Esophagus squamous epithelium (tissue), 5 donors: Measurements from ENCODE around the gene ZNF655. TPM values are rescaled to one million over a fixed set of nuclear protein-coding genes. Genes with fewer than 3 reads are reported as not detected.
"Not testable (repeated sequence)": the region's sequence is repeated elsewhere in the genome, so short reads cannot be mapped to it uniquely, and the experiment has no call there.

Experiments
- DNase-seq: peaks from one replicate; lab custom pipeline; 2025; lab: John Stamatoyannopoulos, UW
- H3K27ac ChIP-seq, 4 donors: fragments of 200-600 bp; sonication (generic); one replicate each; pipeline ENCODE4 v1.5.1; 2016 to 2019; ENCODE audit warnings: mild to moderate bottlenecking in 1 of 4
- H3K27me3 ChIP-seq, 4 donors: fragments of 200-600 bp; sonication (generic); 1 replicate in 3 of 4; 2 replicates in 1 of 4; pipeline versions ENCODE4 v1.5.1 to v1.6.0; 2017 to 2021; ENCODE audit warnings: antibody characterized with exemption in 1 of 4
- H3K36me3 ChIP-seq, 3 donors: fragments of 200-600 bp; sonication (generic); one replicate each; pipeline ENCODE4 v1.5.1; 2016 to 2019
- H3K4me1 ChIP-seq, 3 donors: fragments of 200-600 bp; sonication (generic); one replicate each; pipeline ENCODE4 v1.5.1; 2017 to 2019
- H3K4me3 ChIP-seq, 4 donors: fragments of 200-600 bp; sonication (generic); 1 replicate in 3 of 4; 2 replicates in 1 of 4; pipeline ENCODE4 v1.5.1; 2016 to 2019; ENCODE audit warnings: mild to moderate bottlenecking in 2 of 4, moderate library complexity in 1 of 4
- H3K9me3 ChIP-seq, 3 donors: fragments of 200-600 bp; sonication (generic); one replicate each; pipeline ENCODE4 v1.5.1; 2016 to 2019
- POLR2A ChIP-seq, 4 donors: fragments of 450-650 bp; IDR thresholded peaks; one replicate each; pipeline ENCODE4 v1.6.1; 2017; ENCODE audit warnings: antibody characterized with exemption in 4 of 4, mild to moderate bottlenecking in 4 of 4, moderate library complexity in 3 of 4
- whole genome bisulfite sequencing, 2 donors: methylation state at CpG; one replicate each; pipeline ENCODE4 v1.1.5; 2018; 5-methylcytosine and 5-hydroxymethylcytosine counted together
- intact Hi-C: fragments of 100-400 bp; cut with DNase I; formaldehyde crosslinking; loops from one replicate; pipeline ENCODE4 v1.15.0; 2022
- total RNA-seq, 4 donors: library from RNA; depleted of rRNA; stranded (reverse); fragments of >200 nt; gene quantifications; one replicate each; pipeline ENCODE4 v1.1.0, GENCODE V29; 2016
- TF ChIP-seq, protein P1 (sequence below), 6 experiments: fragments of 450-650 bp in 4 of 6; fragments of 200-600 bp in 2 of 6; sonication (generic) in 2 of 6; IDR thresholded peaks; one replicate each; pipeline ENCODE4 v1.5.1; 2016 to 2019; ENCODE audit warnings: antibody characterized with exemption in 6 of 6, mild to moderate bottlenecking in 4 of 6, moderate library complexity in 4 of 6
- donor health status: DM: yes; HTN: yes; CAD: no.

Gene ZNF655
- total RNA-seq, 4 donors from 2014 or later = 78.6 to 167 (median 107) TPM

DNA sequence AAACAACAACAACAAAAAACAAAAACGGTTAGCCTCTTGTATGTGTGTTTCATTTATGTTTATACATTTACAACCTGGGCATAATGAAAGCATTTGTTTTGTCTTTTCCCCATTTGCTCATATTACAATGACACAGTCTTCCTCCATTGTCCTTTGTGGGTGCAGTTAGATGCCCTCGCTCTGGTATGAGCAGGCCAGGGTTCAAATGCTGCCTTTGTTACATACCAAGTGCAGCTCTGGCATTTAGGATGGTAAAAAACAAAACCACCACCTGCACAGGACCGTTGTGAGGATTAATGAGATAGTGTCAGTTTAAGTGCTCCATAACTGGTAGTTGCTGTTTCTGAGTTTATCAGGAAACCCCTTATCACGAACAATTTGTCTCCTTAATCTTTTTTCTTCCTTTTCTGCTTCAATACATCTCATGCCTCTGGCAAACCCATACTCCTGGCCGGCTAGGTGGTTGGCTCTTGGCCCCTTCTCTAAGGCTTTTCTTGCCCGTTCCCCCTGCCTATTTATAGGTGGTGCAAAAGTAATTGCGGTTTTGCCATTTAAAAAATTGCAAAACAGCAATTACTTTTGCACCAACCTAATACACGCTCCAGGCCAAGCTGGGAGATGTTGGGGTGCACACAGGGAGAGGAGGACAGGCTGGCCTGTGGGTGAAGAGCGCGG is 21.0 kb downstream of the ZNF655 start:
- DNase-seq = no peak
- no peaks in the 10 kb centered on the region for H3K27me3 ChIP-seq
- TF ChIP-seq, protein P1, sequence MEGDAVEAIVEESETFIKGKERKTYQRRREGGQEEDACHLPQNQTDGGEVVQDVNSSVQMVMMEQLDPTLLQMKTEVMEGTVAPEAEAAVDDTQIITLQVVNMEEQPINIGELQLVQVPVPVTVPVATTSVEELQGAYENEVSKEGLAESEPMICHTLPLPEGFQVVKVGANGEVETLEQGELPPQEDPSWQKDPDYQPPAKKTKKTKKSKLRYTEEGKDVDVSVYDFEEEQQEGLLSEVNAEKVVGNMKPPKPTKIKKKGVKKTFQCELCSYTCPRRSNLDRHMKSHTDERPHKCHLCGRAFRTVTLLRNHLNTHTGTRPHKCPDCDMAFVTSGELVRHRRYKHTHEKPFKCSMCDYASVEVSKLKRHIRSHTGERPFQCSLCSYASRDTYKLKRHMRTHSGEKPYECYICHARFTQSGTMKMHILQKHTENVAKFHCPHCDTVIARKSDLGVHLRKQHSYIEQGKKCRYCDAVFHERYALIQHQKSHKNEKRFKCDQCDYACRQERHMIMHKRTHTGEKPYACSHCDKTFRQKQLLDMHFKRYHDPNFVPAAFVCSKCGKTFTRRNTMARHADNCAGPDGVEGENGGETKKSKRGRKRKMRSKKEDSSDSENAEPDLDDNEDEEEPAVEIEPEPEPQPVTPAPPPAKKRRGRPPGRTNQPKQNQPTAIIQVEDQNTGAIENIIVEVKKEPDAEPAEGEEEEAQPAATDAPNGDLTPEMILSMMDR (IDR thresholded peaks at IDR 0.05) = no peak
- no peak for TF ChIP-seq POLR2A (IDR thresholded peaks at IDR 0.05)
- H3K27ac ChIP-seq = peak overlapping the region in 2 of 4 donors; percentile 64
- H3K4me1 ChIP-seq = peaks cover 0 to 22% (median 7%) of the 10 kb centered on the region in 3 donors
- H3K4me3 ChIP-seq = peak overlapping the region; percentile 46 to 67 (median 60)
- WGBS, 2 donors = 32 to 46% methylated on average over 9 to 10 of the region's 10 CpGs
- intact Hi-C loops = no loop called here
- no peaks in the 10 kb centered on the region for H3K36me3 ChIP-seq
- no peaks in the 10 kb centered on the region for H3K9me3 ChIP-seq

DNA sequence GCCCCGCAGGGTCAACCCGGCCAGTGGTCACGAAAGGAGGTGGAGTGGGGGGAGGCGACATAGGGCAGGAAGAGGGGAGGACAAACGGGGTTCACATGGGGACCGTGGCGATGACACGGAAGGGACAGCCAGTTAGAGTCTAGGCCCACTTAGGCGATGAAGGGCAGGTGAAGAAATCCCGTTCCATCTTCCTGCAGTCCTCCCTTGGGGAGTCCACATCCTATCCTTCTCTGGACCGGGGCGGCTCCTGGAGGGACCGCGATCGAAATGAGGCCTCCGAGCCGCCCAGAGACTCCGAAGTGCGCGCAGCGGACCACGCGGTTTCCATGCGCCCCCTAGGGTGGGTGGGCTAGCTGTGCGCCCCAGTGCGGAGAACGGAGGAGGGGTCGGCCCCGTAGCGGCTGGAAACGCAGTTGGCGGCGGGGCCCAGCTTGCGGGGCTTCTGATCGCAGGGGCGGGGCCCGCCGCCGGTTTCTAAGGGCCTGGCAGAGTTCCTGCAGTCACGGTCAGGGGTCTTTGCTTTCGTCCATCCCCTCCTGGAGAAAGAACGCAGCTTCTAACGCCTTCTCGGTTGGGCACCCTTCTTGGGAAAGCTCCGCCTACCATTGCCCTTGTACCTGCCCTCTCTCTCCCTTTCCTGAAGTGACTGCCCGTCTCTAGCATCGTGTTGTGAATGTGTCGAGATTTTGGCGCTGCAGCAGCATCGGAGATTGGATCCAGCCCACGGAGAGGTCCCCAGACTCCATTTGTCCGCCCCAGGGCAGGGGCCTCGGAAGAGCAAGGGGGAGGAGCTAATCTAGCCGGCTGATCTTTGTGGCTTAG is 21.7 kb downstream of the ZNF655 start:
- intact Hi-C loops = no loop called here
- peak overlapping the region in 3 of 4 donors; percentile 18 to 64 (median 64) for H3K27ac ChIP-seq
- no peaks in the 10 kb centered on the region for H3K36me3 ChIP-seq
- no peak for DNase-seq
- H3K9me3 ChIP-seq = no peaks in the 10 kb centered on the region
- peaks cover 0 to 22% (median 7%) of the 10 kb centered on the region in 3 donors for H3K4me1 ChIP-seq
- no peaks in the 10 kb centered on the region for H3K27me3 ChIP-seq
- no peak for TF ChIP-seq POLR2A (IDR thresholded peaks at IDR 0.05)
- TF ChIP-seq, protein P1 (IDR thresholded peaks at IDR 0.05) = peak in 3 of 6 experiments; percentile 12 to 29 (median 18)
- peak overlapping the region; percentile 46 to 67 (median 60) for H3K4me3 ChIP-seq
- 4 to 7% methylated on average over 15 to 16 of the region's 54 CpGs for WGBS, 2 donors

DNA sequence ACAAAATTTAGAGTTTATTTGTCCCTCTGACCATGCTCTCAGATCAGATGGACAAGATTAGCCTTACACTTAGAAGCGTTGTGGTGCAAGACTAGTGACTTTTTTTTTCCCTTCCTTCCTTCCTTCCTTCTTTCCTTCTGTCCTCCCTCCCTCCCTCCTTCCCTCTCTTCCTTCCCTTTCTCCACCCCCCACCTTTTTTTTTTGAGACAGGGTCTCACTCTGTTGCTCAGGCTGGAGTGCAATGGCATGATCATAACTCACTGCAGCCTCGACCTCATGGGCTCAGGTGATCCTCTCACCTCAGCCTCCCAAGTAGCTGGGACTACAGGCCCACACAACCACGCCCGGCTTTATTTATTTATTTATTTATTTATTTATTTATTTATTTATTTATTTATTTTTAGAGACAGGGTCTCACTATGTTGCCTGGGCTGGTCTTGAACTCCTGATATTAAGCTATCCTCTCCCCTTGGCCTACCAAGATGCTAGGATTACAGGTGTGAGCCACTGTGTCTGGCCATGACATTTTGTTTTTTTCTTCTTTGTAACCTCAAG is 22.4 kb downstream of the ZNF655 start:
- 46 to 59% methylated on average over 4 of the region's 4 CpGs for WGBS, 2 donors
- DNase-seq, intact Hi-C loops, H3K36me3 ChIP-seq, H3K9me3 ChIP-seq, H3K27me3 ChIP-seq: not testable (repeated sequence)
- Histone ChIP-seq H3K4me1 (peaks cover 0 to 22% (median 7%) of the 10 kb centered on the region in 3 donors), H3K4me3 (peak overlapping the region in 3 of 4 donors; percentile 60 to 67 (median 61)), H3K27ac (peak overlapping the region in 1 of 4 donors; percentile 64)

GRCh38 chr7:99588868-99589267 is 30.4 kb downstream of the ZNF655 start:
- TF ChIP-seq, protein P1 (IDR thresholded peaks at IDR 0.05) = no peak
- no peak for TF ChIP-seq POLR2A (IDR thresholded peaks at IDR 0.05)
- no peak for DNase-seq
- intact Hi-C loops = no loop called here
- H3K36me3 ChIP-seq = no peaks in the 10 kb centered on the region
- H3K4me3 ChIP-seq = no peak overlapping the region
- WGBS, 2 donors = 76 to 100% methylated on average over 2 to 3 of the region's 3 CpGs
- H3K4me1 ChIP-seq = no peaks in the 10 kb centered on the region
- H3K27ac ChIP-seq = no peak overlapping the region
- H3K27me3 ChIP-seq = no peaks in the 10 kb centered on the region
- no peaks in the 10 kb centered on the region for H3K9me3 ChIP-seq

DNA sequence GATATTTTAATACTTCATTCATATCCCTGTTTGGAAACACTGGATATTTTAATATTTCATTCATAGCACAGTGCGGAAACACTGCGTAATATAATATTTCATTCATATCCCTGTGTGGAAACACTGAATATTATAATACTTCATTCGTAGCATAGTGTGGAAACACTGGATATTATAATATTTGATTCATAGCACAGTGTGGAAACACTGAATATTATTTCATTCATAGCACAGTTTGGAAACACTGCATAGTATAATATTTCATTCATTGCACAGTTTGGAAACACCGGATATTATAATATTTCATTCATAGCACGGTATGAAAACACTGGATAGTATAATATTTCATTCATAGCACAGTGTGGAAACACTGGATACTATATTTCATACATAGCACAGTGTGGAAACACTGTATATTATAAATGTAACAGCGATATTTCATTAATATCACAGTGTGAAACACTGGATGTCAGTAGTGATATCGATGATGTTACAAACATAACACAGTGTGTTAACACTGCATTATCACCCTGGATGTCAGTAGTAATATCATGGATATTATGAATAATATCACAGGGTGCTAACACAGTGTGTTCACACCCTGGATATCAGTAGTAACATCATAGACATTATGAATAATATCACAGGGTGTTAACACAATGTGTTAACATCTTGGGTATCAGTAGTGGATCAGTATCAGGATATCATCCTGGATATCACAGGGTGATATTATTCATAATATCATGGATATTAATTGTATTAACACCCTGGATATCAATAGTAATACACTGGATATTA is 36.7 kb downstream of the ZNF655 start:
- Histone ChIP-seq H3K9me3 (no peaks in the 10 kb centered on the region), H3K36me3 (no peaks in the 10 kb centered on the region), H3K4me3 (no peak overlapping the region), H3K27me3 (no peaks in the 10 kb centered on the region), H3K27ac (no peak overlapping the region), H3K4me1 (no peaks in the 10 kb centered on the region)
- TF ChIP-seq POLR2A (IDR thresholded peaks at IDR 0.05) = no peak
- TF ChIP-seq, protein P1 (IDR thresholded peaks at IDR 0.05) = no peak
- intact Hi-C loops = no loop called here
- 77 to 81% methylated on average over 7 of the region's 7 CpGs for WGBS, 2 donors
- DNase-seq = no peak
